H9 (cell line): ENCODE results near the gene LIMA1. TPM values are rescaled to one million over a fixed set of nuclear protein-coding genes. Genes with fewer than 3 reads are reported as not detected.
A peak's percentile ranks its signal among the peaks of the same experiment; 100 is the strongest.

Experiments used
- DNase-seq: peaks from one replicate; pipeline ENCODE4 v3.0.0-alpha.2; 2017
- H2AFZ ChIP-seq: one replicate; pipeline ENCODE4 v1.6.1; 2013; ENCODE audit warnings: mild to moderate bottlenecking, low read length, control low read depth, moderate library complexity
- H2AK5ac ChIP-seq: 2 replicates; pipeline ENCODE4 v1.6.1; 2013; ENCODE audit warnings: low read length, control low read depth, mixed read lengths; ENCODE audit not compliant: insufficient read length
- H2BK120ac ChIP-seq: one replicate; pipeline ENCODE4 v1.6.1; 2013; ENCODE audit warnings: low read depth, mild to moderate bottlenecking, low read length, control low read depth, inconsistent platforms; ENCODE audit not compliant: poor library complexity, severe bottlenecking
- H2BK12ac ChIP-seq: 2 replicates; pipeline ENCODE4 v1.6.1; 2013; ENCODE audit warnings: low read length, control low read depth, mixed read lengths, low read depth; ENCODE audit not compliant: insufficient read length
- H2BK15ac ChIP-seq: 2 replicates; pipeline ENCODE4 v1.6.1; 2013; ENCODE audit warnings: low read depth, low read length, control low read depth
- H2BK20ac ChIP-seq: one replicate; pipeline ENCODE4 v1.6.1; 2013; ENCODE audit warnings: low read depth, mild to moderate bottlenecking, low read length, control low read depth, inconsistent platforms; ENCODE audit not compliant: poor library complexity, severe bottlenecking
- H2BK5ac ChIP-seq: 2 replicates; pipeline ENCODE4 v1.6.1; 2013; ENCODE audit warnings: low read length, control low read depth, mixed read lengths; ENCODE audit not compliant: insufficient read length
- H3K14ac ChIP-seq: 2 replicates; pipeline ENCODE4 v1.6.1; 2013; ENCODE audit warnings: low read length, control low read depth; ENCODE audit not compliant: insufficient read depth
- H3K18ac ChIP-seq: 2 replicates; pipeline ENCODE4 v1.6.1; 2013; ENCODE audit warnings: low read depth, mild to moderate bottlenecking, mixed read lengths, low read length, control low read depth; ENCODE audit not compliant: insufficient read length
- H3K23ac ChIP-seq: 2 replicates; pipeline ENCODE4 v1.6.1; 2013; ENCODE audit warnings: low read length, control low read depth, mixed read lengths, low read depth; ENCODE audit not compliant: insufficient read length
- H3K23me2 ChIP-seq: 2 replicates; pipeline ENCODE4 v1.6.1; 2013; ENCODE audit warnings: low read depth, mild to moderate bottlenecking, mixed read lengths, low read length, control low read depth; ENCODE audit not compliant: insufficient read length, poor library complexity, severe bottlenecking
- H3K27ac ChIP-seq: 2 replicates; pipeline ENCODE4 v1.5.1; 2013; ENCODE audit warnings: low read length, control low read depth, mixed read lengths, low read depth; ENCODE audit not compliant: insufficient read length
- H3K27me3 ChIP-seq: 2 replicates; pipeline ENCODE4 v1.6.1; 2013; ENCODE audit warnings: low read length, control low read depth, inconsistent platforms; ENCODE audit not compliant: insufficient read depth
- H3K4ac ChIP-seq: 2 replicates; pipeline ENCODE4 v1.6.1; 2013; ENCODE audit warnings: low read depth, mild to moderate bottlenecking, control low read depth, inconsistent platforms, low read length, moderate library complexity
- H3K4me1 ChIP-seq: 2 replicates; pipeline ENCODE4 v1.6.1; 2013; ENCODE audit warnings: low read length, control low read depth, inconsistent platforms; ENCODE audit not compliant: insufficient read depth
- H3K4me2 ChIP-seq: 2 replicates; pipeline ENCODE4 v1.6.1; 2013; ENCODE audit warnings: low read length, control low read depth, mixed read lengths; ENCODE audit not compliant: insufficient read length, insufficient read depth
- H3K56ac ChIP-seq: 2 replicates; pipeline ENCODE4 v1.6.1; 2013; ENCODE audit warnings: low read depth, mild to moderate bottlenecking, mixed read lengths, low read length, control low read depth; ENCODE audit not compliant: insufficient read length
- H3K79me1 ChIP-seq: 2 replicates; pipeline ENCODE4 v1.6.1; 2013; ENCODE audit warnings: low read depth, mild to moderate bottlenecking, moderate library complexity, low read length, control low read depth, inconsistent platforms; ENCODE audit not compliant: insufficient read depth, poor library complexity, severe bottlenecking
- H3K79me2 ChIP-seq: 2 replicates; pipeline ENCODE4 v1.6.1; 2013; ENCODE audit warnings: low read length, control low read depth, inconsistent platforms; ENCODE audit not compliant: insufficient read depth
- H3K9ac ChIP-seq: 2 replicates; pipeline ENCODE4 v1.6.1; 2013; ENCODE audit warnings: low read length, control low read depth, mixed read lengths; ENCODE audit not compliant: insufficient read length; ENCODE audit errors: extremely low read depth
- H3K9me3 ChIP-seq: one replicate; pipeline ENCODE4 v1.6.1; 2013; ENCODE audit warnings: low read depth, low read length, inconsistent platforms; ENCODE audit not compliant: control insufficient read depth
- H3T11ph ChIP-seq: one replicate; pipeline ENCODE4 v1.6.1; 2013; ENCODE audit warnings: mild to moderate bottlenecking, low read length, control low read depth, inconsistent platforms
- H4K20me1 ChIP-seq: one replicate; pipeline ENCODE4 v1.6.1; 2013; ENCODE audit not compliant: control insufficient read depth, insufficient read length, insufficient read depth
- H4K5ac ChIP-seq: 2 replicates; pipeline ENCODE4 v1.6.1; 2013; ENCODE audit warnings: low read depth, mild to moderate bottlenecking, mixed read lengths, low read length, control low read depth; ENCODE audit not compliant: insufficient read length
- H4K8ac ChIP-seq: replicated peaks from 2 replicates; pipeline ENCODE4 v1.6.1; 2013; ENCODE audit warnings: low read length, control low read depth, mixed read lengths, low read depth; ENCODE audit not compliant: insufficient read length
- H4K91ac ChIP-seq: 2 replicates; pipeline ENCODE4 v1.6.1; 2013; ENCODE audit warnings: low read depth, mild to moderate bottlenecking, moderate library complexity, mixed read lengths, low read length, control low read depth; ENCODE audit not compliant: insufficient read length
- H3K27ac Mint-ChIP-seq, 3 experiments: 2 replicates in 2 of 3; 3 replicates in 1 of 3; pipeline ENCODE4 v1.8.0; 2020 to 2021; ENCODE audit warnings: mixed read lengths in 3 of 3, mild to moderate bottlenecking in 1 of 3, moderate library complexity in 1 of 3
- H3K27me3 Mint-ChIP-seq: 2 replicates; pipeline ENCODE4 v1.8.0; 2021; ENCODE audit warnings: low read depth, mild to moderate bottlenecking, moderate library complexity, mixed read lengths
- H3K36me3 Mint-ChIP-seq, 3 experiments: 2 replicates in 2 of 3; 3 replicates in 1 of 3; pipeline ENCODE4 v1.8.0; 2020 to 2021; ENCODE audit warnings: low read depth in 3 of 3, mixed read lengths in 3 of 3; ENCODE audit not compliant: insufficient read depth in 1 of 3
- H3K4me1 Mint-ChIP-seq, 2 experiments: 2 replicates each; pipeline ENCODE4 v1.8.0; 2020; ENCODE audit warnings: mixed read lengths in 2 of 2
- H3K4me3 Mint-ChIP-seq, 2 experiments: 2 replicates in 1 of 2; 3 replicates in 1 of 2; pipeline ENCODE4 v1.8.0; 2020 to 2021; ENCODE audit warnings: mild to moderate bottlenecking in 2 of 2, mixed read lengths in 2 of 2, moderate library complexity in 1 of 2
- H3K9me3 Mint-ChIP-seq, 2 experiments: 2 replicates in 1 of 2; 3 replicates in 1 of 2; pipeline ENCODE4 v1.8.0; 2020; ENCODE audit warnings: mild to moderate bottlenecking in 2 of 2, mixed read lengths in 2 of 2, moderate library complexity in 1 of 2
- WGBS: extraction: QIAGEN DNeasy Blood & Tissue Kit; methylation state at CpG from one replicate; pipeline ENCODE4 v1.1.7; 2013; ENCODE audit warnings: missing lambda C conversion rate, low lambda C conversion rate, mixed read lengths; ENCODE audit not compliant: insufficient read length; ENCODE audit errors: extremely low coverage; 5-methylcytosine and 5-hydroxymethylcytosine counted together
- total RNA-seq: library from RNA; stranded (reverse); gene quantifications from 2 replicates; pipeline ENCODE4 v1.2.1, GENCODE V29; 2021
- TF ChIP-seq, protein P1 (sequence below): fragments of 200-600 bp; sonication (generic); conservative IDR thresholded peaks from 3 replicates; pipeline ENCODE4 v1.8.0; 2021; ENCODE audit warnings: antibody characterized with exemption, mild to moderate bottlenecking

LIMA1 gene
- total RNA-seq, 1 experiment from 2014 or later = 40.8 TPM

- Histone ChIP-seq H3K56ac (no peak overlapping the region), H2BK12ac (no peak overlapping the region), H2BK5ac (no peak overlapping the region), H3T11ph (no peak overlapping the region), H4K91ac (no peak overlapping the region), H4K8ac (no peak overlapping the region), H2BK20ac (no peak overlapping the region), H3K4ac (no peak overlapping the region), H2AK5ac (no peak overlapping the region), H3K79me1 (no peaks in the 10 kb centered on the region), H2AFZ (no peak overlapping the region), H3K79me2 (peaks cover 2% of the 10 kb centered on the region; the same call in 1 of the 2 replicates), H3K9ac (no peak overlapping the region), H4K5ac (no peak overlapping the region), H3K23ac (no peak overlapping the region), H3K18ac (no peak overlapping the region), H2BK15ac (no peak overlapping the region), H3K4me1 (peaks cover 2% of the 10 kb centered on the region), H3K4me2 (no peak overlapping the region), H3K14ac (no peak overlapping the region), H2BK120ac (no peak overlapping the region), H4K20me1 (no peaks in the 10 kb centered on the region), H3K27me3 (no peaks in the 10 kb centered on the region), H3K27ac (no peak overlapping the region), H3K23me2 (no peaks in the 10 kb centered on the region), H3K9me3 (no peaks in the 10 kb centered on the region)
- peak overlapping the region in 1 of 3 experiments; percentile 34; a peak in 2 of 7 replicates for H3K27ac Mint-ChIP-seq
- WGBS = no CpG with 5 or more reads among the region's 6 CpGs
- H3K27me3 Mint-ChIP-seq = no peaks in the 10 kb centered on the region
- H3K4me3 Mint-ChIP-seq = no peak overlapping the region
- TF ChIP-seq, protein P1, sequence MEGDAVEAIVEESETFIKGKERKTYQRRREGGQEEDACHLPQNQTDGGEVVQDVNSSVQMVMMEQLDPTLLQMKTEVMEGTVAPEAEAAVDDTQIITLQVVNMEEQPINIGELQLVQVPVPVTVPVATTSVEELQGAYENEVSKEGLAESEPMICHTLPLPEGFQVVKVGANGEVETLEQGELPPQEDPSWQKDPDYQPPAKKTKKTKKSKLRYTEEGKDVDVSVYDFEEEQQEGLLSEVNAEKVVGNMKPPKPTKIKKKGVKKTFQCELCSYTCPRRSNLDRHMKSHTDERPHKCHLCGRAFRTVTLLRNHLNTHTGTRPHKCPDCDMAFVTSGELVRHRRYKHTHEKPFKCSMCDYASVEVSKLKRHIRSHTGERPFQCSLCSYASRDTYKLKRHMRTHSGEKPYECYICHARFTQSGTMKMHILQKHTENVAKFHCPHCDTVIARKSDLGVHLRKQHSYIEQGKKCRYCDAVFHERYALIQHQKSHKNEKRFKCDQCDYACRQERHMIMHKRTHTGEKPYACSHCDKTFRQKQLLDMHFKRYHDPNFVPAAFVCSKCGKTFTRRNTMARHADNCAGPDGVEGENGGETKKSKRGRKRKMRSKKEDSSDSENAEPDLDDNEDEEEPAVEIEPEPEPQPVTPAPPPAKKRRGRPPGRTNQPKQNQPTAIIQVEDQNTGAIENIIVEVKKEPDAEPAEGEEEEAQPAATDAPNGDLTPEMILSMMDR = no peak
- H3K9me3 Mint-ChIP-seq = no peaks in the 10 kb centered on the region
- peaks cover 15 to 30% (median 15%) of the 10 kb centered on the region in 3 experiments; a peak in 6 of 7 replicates for H3K36me3 Mint-ChIP-seq
- DNase-seq = no peak
- peaks cover 10 to 12% of the 10 kb centered on the region in 2 experiments for H3K4me1 Mint-ChIP-seq
Measured at GRCh38 chr12:50205648-50206047, 77.7 kb downstream of the LIMA1 start.
